Calu3 (cell line): ENCODE data around the gene EPHA1. TPM values are rescaled to one million over a fixed set of nuclear protein-coding genes. Genes with fewer than 3 reads are reported as not detected.

ENCODE experiments used
- BruUV-seq: library from RNA; stranded (reverse); fragments of 400-500 nt; replicated peaks from 2 replicates; lab custom pipeline; 2021; lab: Mats Ljungman, UMichigan
- CTCF ChIA-PET: fragments of 300-600 bp; sonication (Branson Sonifier 250); formaldehyde crosslinking; loops from one replicate; lab custom pipeline; 2022; ENCODE audit warnings: antibody characterized with exemption; lab: Charles Lee
- DNase-seq: peaks from one replicate; pipeline ENCODE4 v3.0.0; 2022
- H3K27ac Mint-ChIP-seq: one replicate; pipeline ENCODE4 v1.8.0; 2022; ENCODE audit warnings: mixed read lengths; ENCODE audit not compliant: unreplicated experiment
- H3K27me3 Mint-ChIP-seq: one replicate; pipeline ENCODE4 v1.8.0; 2022; ENCODE audit warnings: mixed read lengths; ENCODE audit not compliant: unreplicated experiment
- H3K36me3 Mint-ChIP-seq: one replicate; pipeline ENCODE4 v1.8.0; 2022; ENCODE audit warnings: mild to moderate bottlenecking, moderate library complexity, mixed read lengths; ENCODE audit not compliant: insufficient read depth, unreplicated experiment
- H3K4me1 Mint-ChIP-seq: one replicate; pipeline ENCODE4 v1.8.0; 2022; ENCODE audit warnings: mild to moderate bottlenecking, low read depth, mixed read lengths; ENCODE audit not compliant: unreplicated experiment
- H3K4me3 Mint-ChIP-seq: one replicate; pipeline ENCODE4 v1.8.0; 2022; ENCODE audit warnings: mild to moderate bottlenecking, low read depth, moderate library complexity, mixed read lengths; ENCODE audit not compliant: unreplicated experiment
- H3K9me3 Mint-ChIP-seq: one replicate; pipeline ENCODE4 v1.8.0; 2022; ENCODE audit warnings: low read depth, mixed read lengths; ENCODE audit not compliant: unreplicated experiment
- CTCF ChIP-seq: fragments of 200-600 bp; IDR thresholded peaks from one replicate; pipeline ENCODE4 v1.8.0; 2022; ENCODE audit warnings: antibody characterized with exemption; ENCODE audit not compliant: unreplicated experiment
- intact Hi-C: fragments of 100-400 bp; cut with micrococcal nuclease; formaldehyde crosslinking; loops from one replicate; pipeline ENCODE4 v1.10.0; 2022; ENCODE audit not compliant: unreplicated experiment
- microRNA-seq: library from miRNA; unstranded; fragments of <30 nt; microRNA quantifications from one replicate; pipeline ENCODE4 v1.2.0, GENCODE V29; 2022
- total RNA-seq: library from RNA; stranded (reverse); gene quantifications from 2 replicates; pipeline ENCODE4 v1.2.3, GENCODE V29; 2022

EPHA1 gene
- total RNA-seq, 1 experiment from 2014 or later, result 21.6 TPM

- peaks cover 10% of the 10 kb centered on the region for H3K4me1 Mint-ChIP-seq
- peaks cover 52% of the 10 kb centered on the region for H3K27me3 Mint-ChIP-seq
- no peaks in the 10 kb centered on the region for H3K9me3 Mint-ChIP-seq
- TF ChIP-seq CTCF, result peak; percentile 65
- H3K27ac Mint-ChIP-seq, result peak overlapping the region; percentile 24
- intact Hi-C loops, result no loop called here
- peak; percentile 76 for DNase-seq
- H3K36me3 Mint-ChIP-seq, result peaks cover 9% of the 10 kb centered on the region
- CTCF ChIA-PET, result interaction anchor here (0.8 to 1.4 kb wide), 5 partner anchors 9 to 35 kb away, joined by 3 to 6 read pairs (median 4); no protein-coding TSS in a partner anchor
- H3K4me3 Mint-ChIP-seq, result peak overlapping the region; percentile 81
- BruUV-seq, result no TSS peak
Observed at GRCh38 chr7:143345428-143345900, 63.2 kb downstream of the EPHA1 start.

- intact Hi-C loops, result no loop called here
- no peak for DNase-seq
- Mint-ChIP-seq H3K36me3 (peaks cover 9% of the 10 kb centered on the region), H3K27ac (no peak overlapping the region), H3K9me3 (no peaks in the 10 kb centered on the region), H3K4me1 (peaks cover 10% of the 10 kb centered on the region), H3K4me3 (no peak overlapping the region), H3K27me3 (peaks cover 35% of the 10 kb centered on the region)
- CTCF ChIA-PET, result no interaction called here
- TF ChIP-seq CTCF, result no peak
- no TSS peak for BruUV-seq
Observed at GRCh38 chr7:143343596-143343995, 65.1 kb downstream of the EPHA1 start.

- no peak for TF ChIP-seq CTCF
- CTCF ChIA-PET, result no interaction called here
- no TSS peak for BruUV-seq
- DNase-seq, result no peak
- Mint-ChIP-seq H3K27ac (no peak overlapping the region), H3K4me3 (no peak overlapping the region), H3K27me3 (peaks cover 17% of the 10 kb centered on the region), H3K9me3 (no peaks in the 10 kb centered on the region), H3K4me1 (peaks cover 10% of the 10 kb centered on the region), H3K36me3 (peaks cover 9% of the 10 kb centered on the region)
- intact Hi-C loops, result no loop called here
Observed at GRCh38 chr7:143341842-143342241, 66.8 kb downstream of the EPHA1 start.

Small RNA genes lying within 50 kb of the gene (microRNA-seq; reads per million reads assigned to microRNA genes)
- gene MIR6892, result 1.4 reads per million

Other genes with a start within 250 kb of the EPHA1 start
- not detected in 2 replicates for gene TAS2R39, start 225.4 kb downstream of the EPHA1 start, total RNA-seq
- not detected in 2 replicates for gene TAS2R40, start 186.8 kb downstream of the EPHA1 start, total RNA-seq
- gene GSTK1, start 145.4 kb downstream of the EPHA1 start, total RNA-seq, result 109 and 116 TPM in 2 replicates
- gene TMEM139, start 123.9 kb downstream of the EPHA1 start, total RNA-seq, result 48.4 and 49.3 TPM in 2 replicates
- 51.3 and 53.8 TPM in 2 replicates for gene CASP2, start 120.5 kb downstream of the EPHA1 start, total RNA-seq
- gene CLCN1, start 92.7 kb downstream of the EPHA1 start, total RNA-seq, result 0.34 and 0.61 TPM in 2 replicates
- gene FAM131B, start 46.1 kb downstream of the EPHA1 start, total RNA-seq, result 0.19 and 1.2 TPM in 2 replicates
- 114 and 119 TPM in 2 replicates for gene ZYX, start 27.5 kb downstream of the EPHA1 start, total RNA-seq
- not detected in 2 replicates for gene TAS2R60, start 34.6 kb upstream of the EPHA1 start, total RNA-seq
- gene TAS2R41, start 69.0 kb upstream of the EPHA1 start, total RNA-seq, result not detected in 2 replicates
- 2.3 and 3.6 TPM in 2 replicates for gene CTAGE15, start 162.9 kb upstream of the EPHA1 start, total RNA-seq
- gene TCAF2, start 212.1 kb upstream of the EPHA1 start, total RNA-seq, result 0.34 and 0.52 TPM in 2 replicates